NCI-H2107 treated with DMSO at 0.1 percent for 48 hours (cell line): ENCODE measurements around the gene CFL2.

Experiments used
- DNase-seq: peaks from one replicate; lab custom pipeline; 2025; ENCODE audit not compliant: unreplicated experiment; lab: John Stamatoyannopoulos, UW

Gene CFL2

DNA sequence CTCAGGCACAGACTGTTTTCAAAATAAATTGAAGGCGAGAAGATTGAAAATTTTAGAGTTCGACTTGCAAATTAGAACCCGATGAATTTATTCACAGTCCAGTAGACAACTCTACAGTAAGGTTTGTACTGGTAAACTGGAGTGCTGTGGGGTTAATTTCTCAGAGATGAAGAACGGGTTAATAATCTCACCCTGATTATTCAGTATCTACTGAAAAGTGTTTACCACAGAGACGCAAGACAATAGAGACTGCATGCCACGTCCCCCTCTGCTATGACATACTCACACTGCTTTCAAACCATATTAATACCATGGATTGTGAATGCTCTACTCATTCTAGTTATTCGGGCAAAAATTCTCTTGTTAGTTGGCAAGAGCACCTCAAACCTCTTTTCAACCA, 36.1 kb downstream of the CFL2 start:
- DNase-seq = peak; percentile 85

DNA sequence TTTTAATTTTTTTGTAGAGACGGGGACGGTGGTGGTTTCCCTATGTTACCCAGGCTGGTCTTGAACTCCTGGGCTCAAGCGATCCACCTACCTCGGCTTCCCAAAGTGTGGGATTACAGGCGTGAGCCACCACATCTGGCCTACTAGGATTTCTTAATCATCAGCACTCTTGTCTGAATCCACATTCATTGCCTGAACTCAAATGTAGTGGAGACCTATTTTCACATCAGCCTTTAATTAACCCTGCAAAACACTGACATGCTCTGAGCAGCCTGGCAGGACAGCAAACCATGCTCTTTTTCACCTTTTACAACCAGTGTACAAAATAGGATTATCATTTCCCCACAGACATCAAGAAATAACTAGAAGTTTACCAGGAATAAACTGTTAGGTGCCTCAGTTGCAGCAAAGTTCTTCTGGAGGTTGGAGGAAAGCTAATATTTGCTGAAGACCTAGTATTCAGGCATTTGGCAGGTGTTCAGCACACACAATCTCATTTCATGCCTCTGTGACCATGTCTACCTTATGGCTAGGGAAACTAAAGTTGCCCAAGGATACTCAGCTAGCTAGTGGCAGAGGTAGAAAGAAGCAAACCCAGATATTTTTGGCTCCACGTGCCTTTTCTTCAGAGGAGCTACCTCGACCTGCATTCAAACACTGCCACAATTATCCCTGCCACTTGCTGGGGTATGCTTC, 37.7 kb downstream of the CFL2 start:
- no peak for DNase-seq

DNA sequence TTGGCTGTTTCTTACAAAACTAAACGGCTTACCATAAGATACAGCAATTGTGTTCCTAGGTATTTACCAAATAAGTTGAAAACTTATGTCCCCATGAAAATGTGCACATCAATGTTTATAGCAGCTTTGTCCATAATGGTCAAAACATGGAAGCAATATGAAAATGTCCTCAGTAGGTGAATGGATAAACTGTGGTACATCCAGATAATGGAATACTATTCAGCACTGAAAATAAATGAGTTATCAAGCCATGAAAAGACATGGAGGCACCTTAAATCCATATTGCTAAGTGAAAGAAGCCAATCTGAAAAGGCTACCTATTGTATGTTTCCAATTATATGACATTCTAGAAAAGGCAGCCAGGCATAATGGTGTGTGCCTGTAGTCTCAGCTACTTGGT, 40.7 kb downstream of the CFL2 start:
- no peak for DNase-seq

DNA sequence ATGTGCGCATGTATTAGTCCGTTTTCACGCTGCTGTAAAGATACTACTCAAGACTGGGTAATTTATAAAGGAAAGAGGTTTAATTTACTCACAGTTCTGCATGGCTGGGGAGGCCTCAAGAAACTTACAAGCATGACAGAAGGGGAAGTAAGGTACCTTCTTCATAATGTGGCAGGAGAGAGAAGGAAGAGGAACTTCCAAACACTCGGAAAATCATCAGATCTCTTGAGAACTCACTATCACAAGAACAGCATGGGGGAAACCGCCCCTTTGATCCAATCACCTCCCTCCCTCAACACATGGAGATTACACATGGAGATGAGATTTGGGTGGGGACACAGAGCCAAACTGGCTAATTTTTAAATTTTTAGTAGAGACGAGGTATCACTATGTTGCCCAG, 42.7 kb downstream of the CFL2 start:
- DNase-seq = no peak

DNA sequence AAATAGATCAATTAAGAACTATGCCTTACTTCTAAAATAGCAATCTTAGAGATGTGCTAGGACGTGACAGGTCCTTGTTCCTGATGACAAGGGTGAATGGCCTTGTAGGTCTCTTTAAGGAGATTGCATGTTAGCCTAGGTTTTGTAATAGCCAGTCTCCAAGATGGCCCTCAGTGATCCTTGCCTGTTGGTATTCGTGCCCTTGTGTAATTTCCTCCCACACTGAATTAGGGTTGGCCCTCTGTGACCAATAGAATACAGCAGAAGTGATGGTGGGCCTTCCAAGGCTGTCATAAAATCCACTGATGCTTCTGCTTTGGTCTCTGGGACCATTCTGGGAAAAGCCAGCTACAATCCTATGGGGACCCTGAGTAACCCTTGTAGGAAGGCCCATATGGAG, 46.3 kb downstream of the CFL2 start:
- no peak for DNase-seq

DNA sequence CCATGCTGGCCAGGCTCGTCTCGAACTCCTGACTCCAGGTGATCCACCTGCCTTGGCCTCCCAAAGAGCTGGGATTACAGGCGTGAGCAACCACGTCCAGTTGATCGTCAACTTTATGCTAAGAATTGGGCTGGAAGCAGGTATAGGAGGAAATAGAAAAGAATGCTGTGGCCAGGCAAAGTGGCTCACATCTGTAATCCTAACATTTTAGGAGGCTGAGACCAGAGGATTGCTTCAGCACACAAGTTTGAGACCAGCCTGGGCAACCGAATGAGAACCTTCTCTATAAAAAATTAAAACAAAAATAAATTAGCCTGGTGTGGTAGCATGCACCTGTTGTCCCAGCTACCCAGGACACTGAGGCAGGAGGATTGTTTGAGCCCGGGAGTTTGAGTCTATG, 47.4 kb downstream of the CFL2 start:
- DNase-seq = no peak

DNA sequence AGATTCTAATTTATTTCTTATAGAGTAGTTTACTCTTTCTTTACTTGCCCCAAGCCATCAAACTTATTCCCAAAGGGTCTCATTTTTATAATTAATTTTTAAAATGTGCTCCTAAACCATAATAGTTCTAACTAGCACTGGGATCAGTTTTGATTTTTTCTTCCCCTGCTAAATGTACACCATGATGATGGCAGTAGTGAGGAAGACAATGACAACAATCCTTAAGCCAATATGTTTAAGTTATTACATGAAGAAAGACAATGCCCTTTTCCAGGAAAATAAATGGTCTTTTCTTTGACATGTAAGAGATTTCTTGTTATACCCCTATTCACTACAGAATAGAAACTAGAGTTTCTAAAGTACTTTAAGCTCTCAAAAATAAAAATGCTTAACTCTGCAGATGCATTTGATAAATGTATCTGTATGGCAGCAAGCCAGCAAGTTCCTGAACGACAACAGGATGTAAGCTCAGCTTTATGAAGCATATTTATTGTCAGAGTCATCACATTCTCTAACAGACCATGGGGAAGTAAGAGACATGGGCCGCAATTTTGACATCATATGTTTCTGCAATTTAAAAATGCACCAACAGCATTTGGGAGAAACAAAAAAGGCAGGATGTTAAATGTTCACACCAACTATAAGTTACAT, 48.5 kb downstream of the CFL2 start:
- DNase-seq = no peak

DNA sequence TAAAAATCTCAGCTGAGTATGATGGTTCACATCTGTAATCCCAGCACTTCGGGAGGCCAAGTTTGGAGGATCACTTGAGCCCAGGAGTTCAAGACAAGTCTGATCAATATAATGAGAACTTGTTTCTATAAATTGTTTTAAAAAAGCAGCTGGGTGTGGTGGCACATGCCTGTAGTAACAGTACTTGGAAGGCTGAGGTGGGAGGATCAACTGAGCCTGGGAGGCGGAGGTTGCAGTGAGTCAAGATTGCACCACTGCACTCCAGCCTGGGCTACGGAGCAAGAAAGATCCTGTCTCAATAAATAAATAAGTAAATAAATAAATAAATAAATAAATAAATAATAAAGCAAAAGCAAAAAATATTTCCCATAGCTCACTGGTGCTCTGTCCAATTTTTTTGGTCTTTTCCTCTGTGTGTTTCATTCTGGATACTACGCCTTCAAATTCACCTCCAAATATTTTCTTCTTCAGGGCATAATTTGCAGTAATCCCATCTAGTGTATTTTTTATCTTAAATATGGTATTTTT, 51.8 kb downstream of the CFL2 start:
- no peak for DNase-seq

DNA sequence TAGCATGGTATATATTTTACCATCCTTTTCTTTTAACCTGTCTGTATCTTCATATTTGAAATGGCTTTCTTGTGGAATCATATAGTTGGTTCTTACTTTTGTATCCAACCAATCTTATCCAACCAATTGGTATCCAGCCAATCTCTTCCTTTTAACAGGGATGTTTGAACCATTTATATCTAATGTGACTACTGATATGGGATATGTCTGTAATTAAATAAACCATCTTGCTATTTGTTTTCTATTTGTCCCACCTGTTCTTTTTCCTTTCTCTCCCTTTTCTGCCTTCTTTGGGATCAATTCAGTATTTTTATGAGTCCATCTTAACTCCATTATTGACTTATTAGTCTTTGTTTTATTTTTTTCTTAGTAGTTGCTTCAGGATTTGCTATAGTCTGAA, 53.6 kb downstream of the CFL2 start:
- DNase-seq = no peak
